Fibroblast of the aortic adventitia (primary cell): Measurements from ENCODE around the gene GBX2. TPM values are rescaled to one million over a fixed set of nuclear protein-coding genes. Genes with fewer than 3 reads are reported as not detected.

ENCODE experiments used
- DNase-seq: peaks from one replicate; pipeline ENCODE4 v3.0.0-alpha.2; 2010; ENCODE audit warnings: low read depth
- H3K4me3 ChIP-seq: 2 replicates; pipeline ENCODE4 v1.5.1; 2011; ENCODE audit warnings: low read depth, mild to moderate bottlenecking, control low read depth, low read length, moderate library complexity
- total RNA-seq: library from RNA; depleted of rRNA; stranded (reverse); fragments of >200 nt; gene quantifications from 2 replicates; pipeline ENCODE4 v1.2.3, GENCODE V29; 2012; ENCODE audit warnings: low replicate concordance
- TF ChIP-seq, protein P1 (sequence below): IDR thresholded peaks from 2 replicates; pipeline ENCODE4 v1.5.1; 2011; ENCODE audit warnings: mild to moderate bottlenecking, low read length, control low read depth, inconsistent platforms; ENCODE audit not compliant: insufficient read depth

The GBX2 gene
- total RNA-seq, 1 donor: not detected

DNA sequence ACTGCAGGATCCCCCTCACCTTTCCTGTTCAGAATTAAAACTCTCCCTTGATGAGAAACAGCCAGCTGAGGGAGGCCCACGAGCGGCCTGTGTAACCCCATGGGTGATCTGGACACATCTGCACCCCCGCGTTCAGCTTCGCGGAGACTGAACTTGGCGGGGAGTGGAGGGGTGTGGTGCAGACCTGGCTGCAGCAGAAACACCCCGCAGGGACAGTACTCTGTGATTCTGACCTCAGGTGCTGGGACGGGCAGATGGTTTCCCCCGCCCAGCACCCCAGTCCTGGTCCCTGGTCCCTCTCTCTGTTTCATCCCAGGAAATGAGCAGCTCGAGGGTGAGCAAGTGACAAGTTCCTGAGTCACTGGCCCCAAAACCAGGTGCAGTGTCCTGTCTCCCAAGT lies 41.2 kb downstream of the GBX2 start:
- TF ChIP-seq, protein P1, sequence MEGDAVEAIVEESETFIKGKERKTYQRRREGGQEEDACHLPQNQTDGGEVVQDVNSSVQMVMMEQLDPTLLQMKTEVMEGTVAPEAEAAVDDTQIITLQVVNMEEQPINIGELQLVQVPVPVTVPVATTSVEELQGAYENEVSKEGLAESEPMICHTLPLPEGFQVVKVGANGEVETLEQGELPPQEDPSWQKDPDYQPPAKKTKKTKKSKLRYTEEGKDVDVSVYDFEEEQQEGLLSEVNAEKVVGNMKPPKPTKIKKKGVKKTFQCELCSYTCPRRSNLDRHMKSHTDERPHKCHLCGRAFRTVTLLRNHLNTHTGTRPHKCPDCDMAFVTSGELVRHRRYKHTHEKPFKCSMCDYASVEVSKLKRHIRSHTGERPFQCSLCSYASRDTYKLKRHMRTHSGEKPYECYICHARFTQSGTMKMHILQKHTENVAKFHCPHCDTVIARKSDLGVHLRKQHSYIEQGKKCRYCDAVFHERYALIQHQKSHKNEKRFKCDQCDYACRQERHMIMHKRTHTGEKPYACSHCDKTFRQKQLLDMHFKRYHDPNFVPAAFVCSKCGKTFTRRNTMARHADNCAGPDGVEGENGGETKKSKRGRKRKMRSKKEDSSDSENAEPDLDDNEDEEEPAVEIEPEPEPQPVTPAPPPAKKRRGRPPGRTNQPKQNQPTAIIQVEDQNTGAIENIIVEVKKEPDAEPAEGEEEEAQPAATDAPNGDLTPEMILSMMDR: no peak
- DNase-seq: no peak
- H3K4me3 ChIP-seq: no peak overlapping the region

DNA sequence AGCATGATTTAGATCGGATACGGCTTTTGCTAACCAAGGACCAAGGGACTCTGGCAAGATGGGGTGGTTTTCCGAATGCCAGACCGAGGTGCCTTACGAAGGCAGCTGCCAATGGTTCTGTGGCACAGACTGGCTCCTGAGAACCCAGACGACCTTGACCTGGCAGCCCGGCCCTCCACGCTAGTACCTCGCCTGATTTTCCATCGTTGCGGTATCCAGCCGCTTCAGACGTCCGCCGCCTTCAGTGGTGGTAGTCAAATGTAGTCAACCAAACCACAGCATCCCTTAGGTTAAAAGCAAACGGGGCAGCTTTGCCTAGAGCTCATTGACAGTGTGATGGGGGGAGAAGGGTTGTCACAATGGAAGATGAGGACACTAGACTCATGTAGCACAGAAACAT lies 42.6 kb downstream of the GBX2 start:
- TF ChIP-seq, protein P1: no peak
- no peak overlapping the region for H3K4me3 ChIP-seq
- DNase-seq: no peak

DNA sequence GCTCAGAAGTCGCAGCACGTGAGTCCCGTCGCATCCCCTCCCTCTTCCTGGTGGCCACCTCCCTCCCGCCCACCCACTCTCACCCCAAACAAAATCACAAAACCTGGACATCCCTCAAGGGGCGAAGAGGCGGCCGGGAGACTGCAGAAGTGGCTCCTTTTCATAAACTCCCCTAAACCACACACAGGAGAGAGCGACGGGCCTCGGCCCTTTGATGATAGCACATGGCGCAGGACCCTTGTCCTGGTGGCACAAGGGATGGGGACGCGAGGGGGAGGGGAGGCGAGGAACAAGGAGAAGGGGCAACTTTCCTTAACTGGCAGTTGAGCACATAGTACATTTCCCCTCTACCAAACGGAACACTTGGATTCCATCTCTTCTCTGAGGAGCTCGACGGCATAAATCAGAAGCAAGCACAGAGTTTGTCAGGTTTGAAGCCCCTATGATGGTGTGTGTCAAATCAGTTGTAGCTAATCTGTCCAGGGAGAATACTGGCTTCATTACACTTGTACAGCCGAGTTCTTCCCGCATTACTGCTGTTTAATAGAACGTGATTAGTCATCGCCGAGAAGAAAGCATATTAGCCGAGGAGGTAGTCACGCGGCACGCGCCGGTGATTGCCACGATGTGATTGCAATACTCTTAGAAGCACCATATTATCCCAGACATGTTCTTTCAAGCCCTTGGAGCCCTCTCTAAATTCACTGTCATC lies 43.8 kb downstream of the GBX2 start:
- TF ChIP-seq, protein P1: no peak
- no peak for DNase-seq
- no peak overlapping the region for H3K4me3 ChIP-seq

DNA sequence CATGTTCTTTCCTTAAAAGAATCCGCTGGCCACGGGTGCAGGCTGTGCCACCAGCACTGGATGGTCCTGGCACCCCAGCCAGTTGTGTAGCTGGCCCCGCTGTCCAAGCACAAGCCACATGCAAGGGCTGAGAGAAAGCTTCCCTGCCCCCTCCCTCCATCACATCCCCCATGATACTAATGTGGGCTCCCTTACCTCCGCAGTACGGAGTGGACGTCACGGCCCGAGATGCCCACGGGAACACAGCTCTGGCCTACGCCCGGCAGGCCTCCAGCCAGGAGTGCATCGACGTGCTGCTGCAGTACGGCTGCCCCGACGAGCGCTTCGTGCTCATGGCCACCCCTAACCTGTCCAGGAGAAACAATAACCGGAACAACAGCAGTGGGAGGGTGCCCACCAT lies 44.5 kb downstream of the GBX2 start:
- no peak overlapping the region for H3K4me3 ChIP-seq
- TF ChIP-seq, protein P1: no peak
- DNase-seq: no peak

DNA sequence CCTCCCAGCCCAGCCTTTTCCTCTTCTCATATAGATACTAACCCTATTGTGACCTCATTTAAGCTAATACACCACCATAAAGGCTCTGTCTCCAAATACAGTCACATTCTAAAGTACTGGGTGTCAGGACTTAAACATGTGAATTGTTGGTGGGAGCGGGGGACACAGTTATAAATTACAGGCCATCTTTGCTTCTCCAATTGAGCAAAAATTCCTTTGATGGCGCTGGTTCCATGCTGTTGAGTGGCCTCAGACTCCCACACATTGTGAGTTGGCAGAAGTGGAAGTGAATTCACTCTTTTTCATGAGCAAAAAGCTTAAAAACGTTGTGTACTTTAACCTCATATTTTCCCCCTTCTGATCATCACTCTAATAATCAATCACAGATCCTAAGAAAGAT lies 46.0 kb downstream of the GBX2 start:
- TF ChIP-seq, protein P1: no peak
- DNase-seq: no peak
- H3K4me3 ChIP-seq: no peak overlapping the region

DNA sequence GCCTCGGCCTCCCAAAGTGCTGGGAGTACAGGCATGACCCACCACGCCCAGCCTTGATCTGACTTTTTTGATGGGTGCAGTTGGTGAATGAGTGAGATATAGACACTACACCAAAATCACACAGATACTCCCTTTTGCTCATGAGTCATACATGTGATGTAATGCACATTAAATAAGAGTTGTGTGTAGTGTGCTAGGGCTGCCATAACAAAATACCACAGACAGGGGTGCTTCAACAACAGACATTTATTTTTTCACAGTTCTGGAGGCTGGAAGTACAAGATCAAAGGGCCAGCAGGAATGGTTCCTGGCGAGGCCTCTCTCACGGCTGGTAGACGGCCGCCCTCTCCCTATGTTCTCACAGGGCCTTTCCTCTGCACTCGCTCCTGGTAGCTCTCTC lies 46.6 kb downstream of the GBX2 start:
- TF ChIP-seq, protein P1: no peak
- no peak for DNase-seq
- H3K4me3 ChIP-seq: no peak overlapping the region

DNA sequence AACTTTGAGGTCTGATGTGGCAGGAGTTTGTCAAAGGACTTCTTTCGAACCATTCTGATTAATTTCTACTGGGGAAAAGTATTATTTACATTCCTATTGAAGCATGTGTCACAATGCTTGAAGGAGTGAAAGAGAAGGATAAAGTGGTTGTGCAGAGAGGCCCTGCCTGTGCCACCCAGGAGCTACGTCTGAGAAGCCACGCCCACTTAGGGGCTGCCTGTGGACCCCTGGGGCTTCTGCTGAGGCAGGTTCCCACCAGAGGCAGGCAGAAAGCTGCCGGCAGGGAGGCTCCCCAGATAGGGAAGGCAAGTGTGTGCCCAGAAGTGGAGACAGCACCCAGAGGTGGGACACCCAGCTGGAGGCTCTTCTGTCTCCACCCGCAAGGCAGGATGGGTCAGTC lies 47.4 kb downstream of the GBX2 start:
- no peak for DNase-seq
- TF ChIP-seq, protein P1: no peak
- no peak overlapping the region for H3K4me3 ChIP-seq
